CD4-positive, alpha-beta T cell treated with Interleukin-6 at 100 ng/mL for 8 hours (primary cell): ENCODE measurements around the gene ORC5.

Source experiments
- DNase-seq: peaks from one replicate; pipeline ENCODE4 v3.0.0-alpha.2; 2020; ENCODE audit warnings: mixed read lengths, low spot score

The ORC5 gene

GRCh38 chr7:104124893-104125477 lies 82.8 kb downstream of the ORC5 start:
- DNase-seq = no peak

- DNase-seq = no peak
Observed at GRCh38 chr7:104124469-104124868, 83.3 kb downstream of the ORC5 start.

GRCh38 chr7:104123786-104124185 lies 84.0 kb downstream of the ORC5 start:
- DNase-seq = no peak

DNA sequence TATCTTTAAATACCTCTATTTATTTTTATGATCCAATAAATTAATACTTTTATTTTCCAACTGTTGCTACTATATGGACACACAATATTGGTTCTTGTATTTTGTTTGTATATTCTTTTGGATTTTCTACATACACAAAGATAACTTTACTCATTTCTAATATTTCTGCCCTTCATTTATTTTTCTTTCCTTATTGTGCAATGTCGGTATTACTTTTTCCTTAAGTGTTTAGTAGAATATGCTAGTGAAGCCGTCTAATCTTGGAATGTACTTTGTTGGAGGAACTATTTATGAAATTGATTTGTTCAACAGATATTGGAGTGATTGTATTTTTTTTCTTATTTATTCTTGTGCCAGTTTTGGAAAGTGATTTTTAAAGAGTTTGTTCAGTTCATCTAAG lies 94.0 kb downstream of the ORC5 start:
- DNase-seq = no peak

DNA sequence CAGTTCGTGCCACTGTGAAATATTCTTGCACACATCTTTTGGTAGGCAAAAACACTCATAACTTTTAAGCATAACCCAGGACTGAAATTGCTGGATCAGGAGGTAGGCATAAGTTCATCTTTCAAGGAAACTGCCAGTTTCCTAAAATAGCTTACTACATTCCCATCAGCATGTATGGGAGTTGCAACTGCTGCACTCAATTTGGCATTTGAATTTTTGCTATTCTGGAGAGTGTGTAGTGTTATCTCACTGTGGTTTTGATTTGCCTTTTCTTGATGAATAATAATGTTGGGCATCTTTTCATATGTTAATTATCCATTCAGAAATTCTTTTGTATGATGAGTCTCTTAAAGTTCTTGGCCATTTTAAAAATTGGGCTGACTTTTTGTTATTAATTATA lies 95.2 kb downstream of the ORC5 start:
- no peak for DNase-seq

GRCh38 chr7:104111271-104111670 lies 96.5 kb downstream of the ORC5 start:
- DNase-seq = no peak

DNA sequence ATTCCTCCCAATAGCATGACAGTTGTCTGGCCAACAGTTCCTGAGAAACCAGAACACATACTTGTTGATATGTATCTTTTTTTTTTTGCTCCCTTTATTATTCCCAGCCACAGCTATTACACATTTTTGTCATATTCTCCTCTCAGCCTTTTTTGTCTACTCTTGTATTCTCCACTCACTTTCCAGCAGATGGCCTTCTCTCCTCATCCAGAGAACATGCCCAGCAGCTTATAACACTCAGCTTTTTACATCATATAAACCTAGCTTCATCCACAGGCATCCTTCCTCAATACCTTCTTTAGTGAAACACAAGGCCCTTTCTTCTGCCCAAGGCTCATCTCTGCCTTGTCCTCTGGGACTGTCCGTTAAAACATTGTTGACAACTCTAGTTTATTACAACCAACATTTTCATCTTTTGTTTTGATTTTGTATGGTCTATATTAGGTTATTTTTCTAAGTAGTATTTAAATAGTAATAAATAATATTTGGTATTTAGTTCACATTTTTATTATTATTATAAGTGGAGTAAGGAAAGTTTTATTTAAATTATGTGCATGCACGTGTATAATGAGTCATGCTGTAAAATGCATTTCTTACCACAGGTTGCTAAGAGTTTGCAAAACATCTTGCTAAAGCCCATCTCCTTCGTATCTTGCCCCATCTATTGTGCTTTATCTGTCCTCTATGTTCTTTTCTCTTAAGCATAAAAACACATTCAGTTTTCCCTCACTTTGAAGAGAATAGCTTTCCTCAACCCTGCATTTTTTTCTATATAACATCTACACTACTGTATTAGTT lies 101.5 kb downstream of the ORC5 start:
- DNase-seq = no peak

GRCh38 chr7:104098890-104099289 lies 108.9 kb downstream of the ORC5 start:
- no peak for DNase-seq

- no peak for DNase-seq
Observed at GRCh38 chr7:104096683-104097082, 111.1 kb downstream of the ORC5 start.

- DNase-seq = no peak
Observed at GRCh38 chr7:104093127-104093526, 114.7 kb downstream of the ORC5 start.

DNA sequence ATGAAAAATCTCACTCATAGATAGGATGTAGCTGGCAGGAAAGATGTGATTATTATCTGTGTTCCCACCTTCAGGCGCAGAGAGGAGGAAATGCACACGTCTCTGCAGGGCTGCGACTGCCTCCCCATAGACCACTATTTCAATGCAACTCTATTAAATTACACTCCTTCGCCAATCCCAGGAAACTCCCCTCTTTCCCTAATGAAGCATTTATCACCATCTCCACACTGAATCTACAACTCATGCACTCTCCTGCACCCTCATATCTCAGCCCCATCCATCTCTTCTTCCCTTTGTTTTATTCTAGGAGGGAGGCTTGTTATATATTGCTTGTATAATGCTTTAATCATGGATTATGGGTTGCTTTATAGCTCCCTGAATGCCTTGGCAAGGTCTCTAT lies 116.6 kb downstream of the ORC5 start:
- DNase-seq = no peak

GRCh38 chr7:104089612-104090011 lies 118.2 kb downstream of the ORC5 start:
- no peak for DNase-seq

GRCh38 chr7:104089061-104089460 lies 118.8 kb downstream of the ORC5 start:
- no peak for DNase-seq
